Spleen (tissue), 7 donors: Measurements from ENCODE around the gene MSH5.

Experiments used
- CTCF ChIP-seq, 11 experiments: fragments of 200-600 bp in 7 of 11; fragments of 450-650 bp in 4 of 11; sonication (generic) in 4 of 11; IDR thresholded peaks in 8 of 11; conservative IDR thresholded peaks in 3 of 11; 1 replicate in 7 of 11; 2 replicates in 4 of 11; pipeline versions ENCODE4 v1.4.0 to v1.8.0; 2016 to 2021; ENCODE audit warnings: antibody characterized with exemption in 11 of 11, inconsistent platforms in 4 of 11, mild to moderate bottlenecking in 1 of 11
- POLR2A ChIP-seq, 3 donors: fragments of 450-650 bp; IDR thresholded peaks; one replicate each; pipeline ENCODE4 v1.5.1; 2017; ENCODE audit warnings: antibody characterized with exemption in 3 of 3, mild to moderate bottlenecking in 1 of 3
- POLR2AphosphoS5 ChIP-seq, 3 donors: sonication (generic); formaldehyde crosslinking; IDR thresholded peaks; one replicate each; pipeline ENCODE4 v1.5.1; 2017; ENCODE audit warnings: antibody characterized with exemption in 3 of 3
- donor health status: DM: no; HTN: no; CAD: no; lungs with moderate emphysema.
- donor health status: DM: no; HTN: no; CAD: no.
- donor health status: DM: no; HTN: no; CAD: no.

- TF ChIP-seq POLR2A (IDR thresholded peaks at IDR 0.05): no peak
- no peak for TF ChIP-seq CTCF (IDR thresholded peaks at IDR 0.05 in 8 of 11, conservative IDR thresholded peaks at IDR 0.05 in 3 of 11)
- TF ChIP-seq POLR2AphosphoS5 (IDR thresholded peaks at IDR 0.05): no peak
These were observed 23.8 kb downstream of the MSH5 start for GRCh38 chr6:31763619-31763940.
